ENCODE data around the gene COL28A1. TPM values are rescaled to one million over a fixed set of nuclear protein-coding genes. Genes with fewer than 3 reads are reported as not detected.

Gene COL28A1
- total RNA-seq, 1 donor: under 0.01 TPM

- TF ChIP-seq, protein P1, sequence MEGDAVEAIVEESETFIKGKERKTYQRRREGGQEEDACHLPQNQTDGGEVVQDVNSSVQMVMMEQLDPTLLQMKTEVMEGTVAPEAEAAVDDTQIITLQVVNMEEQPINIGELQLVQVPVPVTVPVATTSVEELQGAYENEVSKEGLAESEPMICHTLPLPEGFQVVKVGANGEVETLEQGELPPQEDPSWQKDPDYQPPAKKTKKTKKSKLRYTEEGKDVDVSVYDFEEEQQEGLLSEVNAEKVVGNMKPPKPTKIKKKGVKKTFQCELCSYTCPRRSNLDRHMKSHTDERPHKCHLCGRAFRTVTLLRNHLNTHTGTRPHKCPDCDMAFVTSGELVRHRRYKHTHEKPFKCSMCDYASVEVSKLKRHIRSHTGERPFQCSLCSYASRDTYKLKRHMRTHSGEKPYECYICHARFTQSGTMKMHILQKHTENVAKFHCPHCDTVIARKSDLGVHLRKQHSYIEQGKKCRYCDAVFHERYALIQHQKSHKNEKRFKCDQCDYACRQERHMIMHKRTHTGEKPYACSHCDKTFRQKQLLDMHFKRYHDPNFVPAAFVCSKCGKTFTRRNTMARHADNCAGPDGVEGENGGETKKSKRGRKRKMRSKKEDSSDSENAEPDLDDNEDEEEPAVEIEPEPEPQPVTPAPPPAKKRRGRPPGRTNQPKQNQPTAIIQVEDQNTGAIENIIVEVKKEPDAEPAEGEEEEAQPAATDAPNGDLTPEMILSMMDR (IDR thresholded peaks at IDR 0.05; ENCODE audit: insufficient read depth, low read depth, low read length): no peak
- no peak overlapping the region for H3K4me3 ChIP-seq (ENCODE audit: low read depth, low read length)
- peak; percentile 18 for DNase-seq (ENCODE audit: low read depth)
Observed at GRCh38 chr7:7510794-7511193, 24.9 kb downstream of the COL28A1 start.

- no peak for DNase-seq (ENCODE audit: low read depth)
- H3K4me3 ChIP-seq (ENCODE audit: low read depth, low read length): no peak overlapping the region
- TF ChIP-seq, protein P1 (IDR thresholded peaks at IDR 0.05; ENCODE audit: insufficient read depth, low read depth, low read length): no peak
Observed at GRCh38 chr7:7505915-7506314, 29.8 kb downstream of the COL28A1 start.

DNA sequence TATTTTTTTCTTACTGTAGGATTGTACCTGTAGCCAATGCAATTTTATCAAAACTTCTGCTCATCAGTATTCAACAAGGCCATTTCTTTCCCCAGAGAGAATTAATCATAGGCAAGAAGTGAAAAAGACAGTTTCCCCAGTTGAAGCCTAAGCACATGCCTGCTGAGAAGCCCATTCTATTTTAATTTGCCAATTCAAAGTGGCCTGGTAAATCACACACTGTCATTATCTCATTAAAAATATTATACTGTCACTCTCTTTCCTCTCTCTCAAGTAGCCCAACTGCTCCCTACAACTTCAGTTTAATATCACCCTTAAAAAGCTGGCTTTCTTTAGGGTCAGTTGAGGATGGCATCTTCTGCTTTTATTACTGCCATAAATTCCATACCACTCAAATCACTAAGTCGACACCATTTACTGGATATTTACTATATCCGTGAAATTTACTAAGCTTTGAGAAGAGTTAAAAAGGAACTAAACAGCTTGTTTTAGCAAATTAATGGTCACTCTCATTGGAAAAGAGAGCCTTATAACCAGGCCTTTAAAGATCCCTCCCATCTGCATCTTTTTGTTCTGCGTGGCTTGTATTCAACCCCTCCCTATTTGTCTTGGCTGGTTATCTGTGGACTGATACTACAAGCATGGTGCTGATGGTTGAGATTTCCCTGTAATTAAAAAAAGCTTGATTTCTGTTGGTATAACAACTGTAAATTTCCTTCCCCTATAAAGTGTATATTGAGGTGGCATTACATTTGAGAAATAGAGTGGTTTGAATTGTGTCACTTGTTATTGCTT is 30.6 kb downstream of the COL28A1 start:
- DNase-seq (ENCODE audit: low read depth): no peak

DNA sequence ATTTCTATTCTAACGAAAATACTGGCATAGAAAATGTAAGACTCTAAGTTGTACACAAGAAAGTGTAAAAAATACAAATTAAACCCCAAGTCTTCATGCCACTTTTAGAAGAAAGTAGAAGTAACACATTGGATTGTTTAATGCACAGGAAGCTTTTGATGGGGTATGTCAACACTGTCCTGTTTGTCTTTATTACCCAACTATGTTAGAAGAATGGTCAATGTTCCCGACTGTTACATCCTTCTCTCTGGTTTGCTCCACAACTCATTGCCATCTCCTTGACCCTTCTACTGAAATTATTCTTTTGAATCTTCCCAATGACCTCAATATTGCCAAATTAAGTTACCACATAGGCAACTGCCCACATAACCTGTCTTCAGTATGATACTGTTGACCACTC is 35.8 kb downstream of the COL28A1 start:
- DNase-seq (ENCODE audit: low read depth): no peak
- TF ChIP-seq, protein P1 (IDR thresholded peaks at IDR 0.05; ENCODE audit: insufficient read depth, low read depth, low read length): no peak
- H3K4me3 ChIP-seq (ENCODE audit: low read depth, low read length): no peak overlapping the region

More for the DNA sequence above, 30.6 kb downstream of the COL28A1 start:
- no peak overlapping the region for H3K4me3 ChIP-seq (ENCODE audit: low read depth, low read length)
- TF ChIP-seq, protein P1 (IDR thresholded peaks at IDR 0.05; ENCODE audit: insufficient read depth, low read depth, low read length): no peak

DNA sequence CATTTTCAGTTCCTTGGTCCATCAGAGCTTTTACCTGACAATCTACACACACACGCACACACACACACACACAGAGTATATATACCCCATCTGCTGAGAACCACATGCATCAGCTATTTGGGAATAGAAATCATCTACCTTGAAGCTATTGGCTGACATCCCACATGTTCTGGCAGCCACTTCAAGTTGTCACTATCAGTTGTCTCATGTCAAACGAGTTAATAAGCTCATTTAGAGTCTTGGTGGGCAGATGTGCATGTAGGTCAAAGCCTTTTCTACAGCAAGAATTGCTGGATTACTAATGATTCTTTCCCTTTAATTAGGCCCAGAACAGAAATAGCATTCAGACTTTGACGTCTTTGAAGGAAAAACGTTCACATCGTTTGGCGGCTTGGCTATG is 36.8 kb downstream of the COL28A1 start:
- no peak for DNase-seq (ENCODE audit: low read depth)
- TF ChIP-seq, protein P1 (IDR thresholded peaks at IDR 0.05; ENCODE audit: insufficient read depth, low read depth, low read length): no peak

GRCh38 chr7:7496311-7496710 is 39.4 kb downstream of the COL28A1 start:
- H3K4me3 ChIP-seq (ENCODE audit: low read depth, low read length): no peak overlapping the region
- DNase-seq (ENCODE audit: low read depth): no peak
- TF ChIP-seq, protein P1 (IDR thresholded peaks at IDR 0.05; ENCODE audit: insufficient read depth, low read depth, low read length): no peak

More for the DNA sequence above, 36.8 kb downstream of the COL28A1 start:
- H3K4me3 ChIP-seq (ENCODE audit: low read depth, low read length): no peak overlapping the region

All from fibroblast of villous mesenchyme (primary cell).